K562 (cell line): ENCODE data around the gene IFI30. TPM values are rescaled to one million over a fixed set of nuclear protein-coding genes. Genes with fewer than 3 reads are reported as not detected.

Experiments used
- MGA ChIP-seq: fragments of 450-650 bp; IDR thresholded peaks from 2 replicates; pipeline ENCODE4 v1.6.1; 2016; ENCODE audit warnings: mild to moderate bottlenecking, moderate library complexity
- ZNF740 ChIP-seq, 3 experiments: fragments of 200-800 bp in 1 of 3; sonication (Bioruptor generic) in 1 of 3; sonication (generic) in 1 of 3; formaldehyde crosslinking in 1 of 3; IDR thresholded peaks; 2 replicates each; pipeline versions ENCODE4 v1.6.1 to v1.8.0; 2016 to 2022; ENCODE audit warnings: mild to moderate bottlenecking in 2 of 3, missing compliant biosample characterization in 2 of 3, missing genetic modification characterization in 2 of 3, missing genetic modification reagents in 1 of 3
- polyA plus RNA-seq, 8 experiments: library from polyadenylated mRNA; depleted of rRNA in 4 of 8; stranded (reverse) in 5 of 8; unstranded in 3 of 8; fragments of >200 nt; fragmentation: Nextera tagmentation in 2 of 8; fragmentation: Illumina TruSeq in 1 of 8; extraction: Ambion mirVana in 2 of 8; extraction: Trizol in 1 of 8; gene quantifications; 2 replicates each; pipeline versions ENCODE4 v1.2.1 to v1.2.3, GENCODE V29; 2011 to 2014; ENCODE audit warnings: inconsistent platforms in 1 of 8, missing spikeins in 1 of 8
- total RNA-seq, 7 experiments: library from RNA; depleted of rRNA in 6 of 7; stranded (reverse); fragments of >200 nt in 6 of 7; fragmentation: Illumina TruSeq in 2 of 7; extraction: Trizol in 2 of 7; gene quantifications; 2 replicates each; pipeline versions ENCODE4 v1.2.1 to v1.2.3, GENCODE V29; 2011 to 2021; ENCODE audit warnings: low replicate concordance in 1 of 7

Gene IFI30
- total and polyA plus RNA-seq, 9 of the 15 experiments (the other 6 are each of a cell fraction or from before 2014, with no cell fraction given): 63.7 to 430 (median 109) TPM

DNA sequence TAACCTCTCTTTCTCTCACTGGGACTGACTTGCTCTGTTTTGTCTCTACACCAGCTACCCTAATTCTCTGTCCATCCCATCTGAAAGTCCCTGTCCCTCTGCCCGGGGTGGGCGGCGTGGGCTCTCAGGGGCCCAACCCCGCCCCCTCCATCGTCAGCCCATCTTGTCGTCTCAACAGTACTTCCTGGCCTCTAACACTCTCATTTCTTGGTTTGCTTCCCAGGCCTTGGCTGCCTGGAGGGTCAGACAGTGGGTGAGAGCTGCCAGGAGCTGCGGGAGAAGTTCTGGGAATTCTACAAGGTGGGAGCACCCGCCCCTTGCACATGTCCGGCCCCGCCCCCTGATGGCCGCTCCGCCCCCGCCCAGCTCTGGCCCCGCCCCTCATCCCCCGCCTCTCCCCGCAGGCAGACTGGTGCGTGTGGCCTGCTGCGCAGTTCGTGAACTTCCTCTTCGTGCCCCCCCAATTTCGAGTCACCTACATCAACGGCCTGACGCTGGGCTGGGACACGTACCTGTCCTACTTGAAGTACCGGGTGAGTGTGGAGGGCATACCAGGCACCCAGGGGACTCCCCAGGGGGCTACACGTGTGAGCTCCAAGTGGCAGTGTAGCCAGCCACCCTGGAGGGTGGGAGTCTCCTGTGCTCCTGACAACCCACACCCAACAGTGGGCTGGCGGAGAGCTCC, 21.1 kb downstream of the IFI30 start (continued):
- TF ChIP-seq MGA: no peak
- peak; percentile 97 for TF ChIP-seq ZNF740 (CRISPR knock-in tag; IDR thresholded peaks at IDR 0.05)
- TF ChIP-seq ZNF740 (tag; IDR thresholded peaks at IDR 0.05): 0 out of 4 replicates have a peak, but pooled peaks of 1 of the 2 experiments have one; percentile 37
